Subcutaneous abdominal adipose tissue (tissue), 5 donors: ENCODE results near the gene LIMA1.

Source experiments
- H3K27ac ChIP-seq: one replicate; pipeline ENCODE4 v1.7.0; 2013; ENCODE audit warnings: low read depth, mild to moderate bottlenecking, inconsistent platforms, low read length, moderate library complexity
- H3K27me3 ChIP-seq, 5 donors: one replicate each; pipeline ENCODE4 v1.7.0; 2013; ENCODE audit warnings: low read length in 5 of 5, inconsistent platforms in 1 of 5; ENCODE audit not compliant: control insufficient read depth in 5 of 5, insufficient read depth in 4 of 5
- H3K36me3 ChIP-seq, 5 donors: one replicate each; pipeline ENCODE4 v1.7.0; 2013; ENCODE audit warnings: low read length in 5 of 5; ENCODE audit not compliant: control insufficient read depth in 5 of 5, insufficient read depth in 5 of 5
- H3K4me1 ChIP-seq, 5 donors: one replicate each; pipeline ENCODE4 v1.7.0; 2013; ENCODE audit warnings: low read length in 5 of 5, mild to moderate bottlenecking in 3 of 5, moderate library complexity in 1 of 5; ENCODE audit not compliant: control insufficient read depth in 5 of 5, insufficient read depth in 5 of 5
- H3K4me3 ChIP-seq, 5 donors: one replicate each; pipeline ENCODE4 v1.7.0; 2013; ENCODE audit warnings: low read length in 5 of 5, low read depth in 1 of 5
- H3K9ac ChIP-seq, 5 donors: one replicate each; pipeline ENCODE4 v1.7.0; 2013; ENCODE audit warnings: low read length in 5 of 5, mild to moderate bottlenecking in 4 of 5, moderate library complexity in 3 of 5
- H3K9me3 ChIP-seq, 5 donors: one replicate each; pipeline ENCODE4 v1.7.0; 2013; ENCODE audit warnings: low read length in 5 of 5; ENCODE audit not compliant: control insufficient read depth in 5 of 5
- donor health status: healthy.
- donor health status: healthy.
- donor health status: healthy.
- donor health status: healthy.
- donor health status: healthy.

The LIMA1 gene

DNA sequence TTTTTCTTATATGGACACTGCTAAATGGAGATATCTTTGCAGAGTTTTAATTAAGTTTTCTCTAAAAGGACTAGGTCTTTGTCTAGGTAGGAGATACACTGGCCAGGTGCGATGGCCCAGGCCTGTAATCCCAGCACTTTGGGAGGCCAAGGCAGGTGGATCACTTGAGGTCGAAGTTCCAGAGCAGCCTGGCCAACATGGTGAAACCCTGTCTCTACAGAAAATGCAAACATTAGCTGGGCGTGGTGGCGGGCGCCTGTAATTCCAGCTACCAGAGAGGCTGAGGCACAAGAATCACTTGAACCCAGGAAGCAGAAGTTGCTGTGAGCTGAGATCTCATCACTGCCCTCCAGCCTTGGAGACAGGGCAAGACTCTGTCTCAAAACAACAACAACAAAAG lies 99.1 kb downstream of the LIMA1 start:
- Histone ChIP-seq H3K9ac (no peak overlapping the region), H3K4me3 (no peak overlapping the region), H3K27ac (peak overlapping the region; percentile 17), H3K27me3 (no peaks in the 10 kb centered on the region), H3K4me1 (peaks cover 8 to 65% (median 43%) of the 10 kb centered on the region in 5 donors), H3K9me3 (no peaks in the 10 kb centered on the region), H3K36me3 (peaks cover 16 to 59% (median 29%) of the 10 kb centered on the region in 5 donors)

DNA sequence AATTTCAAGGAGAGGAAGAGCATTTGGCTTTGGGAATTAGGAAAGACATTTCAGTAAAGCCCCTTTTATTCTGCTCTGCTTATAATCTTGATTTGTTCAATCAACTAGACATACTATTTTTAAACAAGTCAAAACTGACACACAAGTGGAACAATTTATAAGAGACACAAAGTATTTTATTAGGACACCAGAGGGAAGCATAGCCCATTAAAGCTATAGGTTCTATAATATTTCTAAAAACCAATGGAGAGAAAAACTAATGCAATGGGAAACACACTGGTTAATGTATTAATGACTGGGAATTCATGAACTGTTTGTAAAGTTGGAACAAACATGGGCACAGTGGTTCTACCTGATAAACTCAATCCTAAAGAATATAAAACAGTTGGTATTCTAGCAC lies 100.9 kb downstream of the LIMA1 start:
- H3K9ac ChIP-seq = peak overlapping the region in 1 of 5 donors; percentile 10
- H3K27ac ChIP-seq = peak overlapping the region; percentile 66
- no peaks in the 10 kb centered on the region for H3K27me3 ChIP-seq
- H3K9me3 ChIP-seq = no peaks in the 10 kb centered on the region
- peaks cover 22 to 57% (median 33%) of the 10 kb centered on the region in 5 donors for H3K36me3 ChIP-seq
- peaks cover 2 to 47% (median 29%) of the 10 kb centered on the region in 5 donors for H3K4me1 ChIP-seq
- no peak overlapping the region for H3K4me3 ChIP-seq

DNA sequence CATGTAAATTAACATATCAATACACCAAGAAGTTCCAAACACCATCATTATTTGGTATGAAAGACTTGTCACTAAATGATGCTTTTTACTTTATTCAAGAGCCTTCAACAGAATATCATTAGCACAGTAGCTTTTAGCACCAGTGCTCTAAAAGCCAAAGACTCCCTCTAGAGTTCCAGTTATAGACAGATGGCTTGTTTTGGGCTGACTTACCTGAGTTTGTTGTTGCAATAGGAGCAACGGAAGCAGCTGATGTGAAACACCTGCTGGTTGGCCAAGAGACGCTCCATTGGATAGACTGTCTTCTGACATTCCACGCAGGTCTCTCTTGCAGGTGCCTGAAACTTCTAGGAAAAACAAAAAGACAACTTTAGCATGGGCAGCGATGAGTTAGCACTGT lies 101.6 kb downstream of the LIMA1 start:
- peaks cover 2 to 39% (median 22%) of the 10 kb centered on the region in 5 donors for H3K4me1 ChIP-seq
- no peak overlapping the region for H3K4me3 ChIP-seq
- peak overlapping the region; percentile 66 for H3K27ac ChIP-seq
- no peaks in the 10 kb centered on the region for H3K9me3 ChIP-seq
- H3K36me3 ChIP-seq = peaks cover 30 to 64% (median 41%) of the 10 kb centered on the region in 5 donors
- H3K27me3 ChIP-seq = no peaks in the 10 kb centered on the region
- H3K9ac ChIP-seq = peak overlapping the region in 2 of 5 donors; percentile 6 to 47

DNA sequence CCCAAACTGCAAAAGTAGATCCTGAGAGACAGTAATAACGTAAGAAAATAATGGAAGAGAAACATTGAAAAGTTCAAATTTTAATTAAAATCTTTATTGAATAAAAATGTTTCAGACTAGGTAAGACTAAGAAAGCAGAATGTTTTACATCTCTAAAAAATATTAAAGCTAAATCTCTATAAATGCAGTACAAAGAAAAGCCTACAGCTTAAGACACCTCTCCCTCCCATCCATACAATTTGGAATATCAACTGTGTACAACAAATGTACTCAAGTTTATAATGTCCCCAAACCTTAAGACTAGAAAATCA lies 107.6 kb downstream of the LIMA1 start:
- H3K4me1 ChIP-seq = no peaks in the 10 kb centered on the region

DNA sequence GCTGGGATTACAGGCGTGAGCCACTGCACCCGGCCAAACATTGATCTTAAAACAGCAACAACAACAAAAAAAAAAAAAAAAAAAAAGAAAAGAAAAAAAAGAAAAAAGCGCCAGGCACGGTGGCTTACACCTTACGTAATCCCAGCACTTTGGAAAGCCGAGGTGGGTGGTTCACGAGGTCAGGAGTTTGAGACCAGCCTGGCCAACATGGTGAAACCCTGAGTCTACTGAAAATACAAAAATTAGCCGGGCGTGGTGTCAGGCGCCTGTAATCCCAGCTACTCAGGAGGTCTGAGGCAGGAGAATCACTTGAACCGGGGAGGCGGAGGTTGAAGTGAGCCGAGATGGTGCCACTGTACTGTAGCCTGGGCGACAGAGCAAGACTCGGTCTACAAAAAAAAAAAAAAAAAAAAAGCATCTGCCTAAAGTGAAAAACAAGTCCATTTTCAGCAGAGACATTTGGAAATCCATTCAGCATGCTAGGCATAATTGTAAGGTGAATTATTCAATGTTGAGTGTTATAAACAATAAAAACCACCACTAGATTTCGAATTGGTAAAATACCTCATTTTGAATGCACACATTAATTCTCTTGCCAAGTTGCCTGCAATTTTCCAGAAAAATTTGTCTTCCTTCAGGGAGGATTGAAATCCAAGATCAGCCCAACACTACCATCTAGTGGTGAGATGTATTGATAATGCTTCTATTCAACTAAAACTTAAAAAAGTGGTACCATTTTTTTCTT lies 108.2 kb downstream of the LIMA1 start:
- Histone ChIP-seq H3K36me3 (peaks cover 25 to 39% (median 33%) of the 10 kb centered on the region in 5 donors), H3K4me3 (no peak overlapping the region), H3K27ac (no peak overlapping the region), H3K9me3 (peaks cover 0 to 2% (median 0%) of the 10 kb centered on the region in 5 donors), H3K4me1 (peaks cover 0 to 3% (median 0%) of the 10 kb centered on the region in 5 donors), H3K9ac (no peak overlapping the region), H3K27me3 (no peaks in the 10 kb centered on the region)

More for the DNA sequence above, 107.6 kb downstream of the LIMA1 start:
- Histone ChIP-seq H3K9ac (no peak overlapping the region), H3K27me3 (no peaks in the 10 kb centered on the region), H3K9me3 (no peaks in the 10 kb centered on the region), H3K36me3 (peaks cover 29 to 44% (median 38%) of the 10 kb centered on the region in 5 donors), H3K27ac (no peak overlapping the region), H3K4me3 (no peak overlapping the region)

DNA sequence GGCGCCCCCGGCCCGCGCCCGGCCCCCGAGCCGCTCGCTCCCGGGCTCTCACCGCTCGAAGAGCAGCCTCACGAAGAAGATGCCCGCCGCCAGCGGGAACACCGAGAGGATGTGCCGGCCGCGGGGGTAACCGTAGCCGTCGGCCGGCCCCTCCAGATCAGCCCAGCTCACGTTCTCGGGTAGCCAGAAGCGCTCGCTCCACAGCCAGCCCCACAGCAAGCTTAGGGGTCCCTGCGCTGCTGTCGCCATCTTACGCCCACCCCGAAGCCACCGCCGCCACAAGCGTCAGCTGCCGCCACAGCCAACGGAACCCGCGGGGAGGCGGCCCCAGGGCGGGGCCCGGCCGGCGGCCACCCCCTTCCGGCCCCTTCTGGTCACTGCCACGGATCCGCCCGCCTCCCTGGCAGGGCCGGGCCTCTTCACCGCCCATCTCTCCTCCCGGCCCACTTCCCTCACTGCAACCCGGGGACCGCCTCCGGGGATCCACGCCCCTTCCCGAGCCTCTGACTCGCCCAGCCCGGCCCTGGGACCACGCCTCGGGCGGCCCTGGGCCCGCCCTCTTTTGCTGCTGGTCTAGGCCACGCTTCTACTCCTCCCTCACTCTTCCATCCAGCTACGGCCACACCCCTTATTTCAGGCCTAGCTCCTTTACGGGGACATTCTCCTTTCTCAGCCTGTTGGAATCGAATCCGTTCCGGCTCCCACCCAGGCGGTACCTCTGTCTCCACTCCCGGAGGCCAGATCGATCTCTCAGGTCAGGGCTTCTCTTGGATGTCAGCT lies 116.1 kb downstream of the LIMA1 start, which contains the start of gene CERS5:
Gene CERS5, minus strand, starts transcription at position 321 of the 780 bp plus-strand sequence. Its CDS starts 72 bp downstream, at position 249.
- peaks cover 0 to 18% (median 14%) of the 10 kb centered on the region in 5 donors for H3K4me1 ChIP-seq
- H3K27me3 ChIP-seq = no peaks in the 10 kb centered on the region
- peak within 1 kb of the TSS; percentile 68 to 88 (median 75) for H3K9ac ChIP-seq
- peak within 1 kb of the TSS; percentile 84 to 92 (median 84) for H3K4me3 ChIP-seq
- H3K36me3 ChIP-seq = no peaks in the 10 kb centered on the region
- peak within 1 kb of the TSS; percentile 72 for H3K27ac ChIP-seq
- H3K9me3 ChIP-seq = peaks cover 0 to 7% (median 0%) of the 10 kb centered on the region in 5 donors

DNA sequence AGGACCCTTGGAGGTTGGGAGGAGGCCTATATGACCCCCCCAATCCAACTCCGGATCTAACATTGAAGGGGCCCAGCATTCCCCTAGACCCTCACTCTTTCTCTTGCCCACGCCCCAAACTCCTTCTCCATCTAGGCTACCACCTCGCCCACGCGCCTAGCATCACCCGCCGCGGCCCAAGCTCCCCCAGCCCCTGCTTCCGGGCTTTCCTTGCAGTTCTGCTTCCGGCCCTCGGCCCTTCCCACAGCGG lies 116.6 kb downstream of the LIMA1 start:
- Histone ChIP-seq H3K4me3 (peak overlapping the region; percentile 84 to 92 (median 84)), H3K27ac (peak overlapping the region; percentile 72), H3K27me3 (no peaks in the 10 kb centered on the region), H3K4me1 (peaks cover 0 to 18% (median 14%) of the 10 kb centered on the region in 5 donors), H3K9me3 (peaks cover 0 to 7% (median 0%) of the 10 kb centered on the region in 5 donors), H3K9ac (peak overlapping the region; percentile 68 to 83 (median 75)), H3K36me3 (no peaks in the 10 kb centered on the region)

DNA sequence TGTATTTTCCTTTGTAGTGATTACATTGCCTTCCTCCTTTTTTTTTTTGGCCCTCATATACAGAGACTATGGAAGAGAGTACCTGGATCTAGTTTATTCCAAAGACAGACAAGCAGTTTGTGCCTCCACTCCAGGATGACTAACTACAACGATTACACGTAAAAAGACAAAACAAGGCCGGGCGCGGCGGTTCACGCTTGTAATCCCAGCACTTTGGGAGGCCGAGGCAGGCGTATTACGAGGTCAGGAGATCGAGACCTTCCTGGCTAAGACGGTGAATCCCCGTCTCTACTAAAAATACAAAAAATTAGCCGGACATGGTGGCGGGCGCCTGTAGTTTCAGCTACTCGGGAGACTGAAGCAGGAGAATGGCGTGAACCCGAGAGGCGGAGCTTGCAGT lies 118.4 kb downstream of the LIMA1 start:
- Histone ChIP-seq H3K27me3 (no peaks in the 10 kb centered on the region), H3K27ac (no peak overlapping the region), H3K4me3 (no peak overlapping the region), H3K9ac (no peak overlapping the region), H3K4me1 (peaks cover 0 to 17% (median 14%) of the 10 kb centered on the region in 5 donors), H3K9me3 (peaks cover 0 to 3% (median 0%) of the 10 kb centered on the region in 5 donors), H3K36me3 (no peaks in the 10 kb centered on the region)

DNA sequence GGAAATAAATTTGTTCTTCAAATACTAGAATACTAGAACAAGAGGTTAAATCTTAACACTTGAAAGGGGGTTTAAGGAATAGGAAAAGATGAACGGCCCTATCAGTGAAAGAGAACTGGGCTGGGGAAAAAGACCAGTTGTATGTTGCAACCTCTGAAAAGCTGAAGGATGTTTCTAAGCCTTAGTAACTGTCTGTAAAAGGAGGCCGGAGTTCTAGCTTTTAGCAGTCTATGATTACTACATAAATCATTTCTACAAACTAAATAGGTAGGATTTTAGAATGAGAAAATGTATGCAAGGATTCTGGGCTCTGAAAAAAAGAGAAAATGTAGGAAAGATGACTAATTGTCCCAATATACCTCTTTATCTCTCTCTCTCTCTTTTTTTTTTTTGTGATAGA lies 121.1 kb downstream of the LIMA1 start:
- Histone ChIP-seq H3K36me3 (no peaks in the 10 kb centered on the region), H3K4me1 (peaks cover 0 to 10% (median 8%) of the 10 kb centered on the region in 5 donors), H3K4me3 (no peak overlapping the region), H3K27ac (no peak overlapping the region), H3K27me3 (no peaks in the 10 kb centered on the region), H3K9me3 (no peaks in the 10 kb centered on the region), H3K9ac (no peak overlapping the region)

DNA sequence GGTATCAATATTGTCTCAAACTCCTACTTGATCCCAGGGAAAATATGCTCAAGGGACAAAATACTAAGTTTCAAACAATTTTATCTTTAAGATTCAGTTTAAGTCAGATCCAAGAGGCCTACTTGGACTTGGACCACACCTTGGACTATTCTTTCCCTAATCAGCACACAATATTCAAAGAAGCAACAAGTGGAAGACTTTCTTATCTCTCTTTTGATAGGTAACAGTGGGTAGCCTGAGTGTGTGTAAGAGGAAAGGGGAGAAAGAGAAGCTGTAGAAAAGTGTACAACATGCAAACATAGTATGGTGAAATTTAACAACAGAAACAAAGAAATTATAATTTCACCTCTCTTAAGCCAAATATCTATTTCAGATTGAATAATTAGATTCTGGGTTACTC lies 122.7 kb downstream of the LIMA1 start:
- Histone ChIP-seq H3K27ac (no peak overlapping the region), H3K27me3 (no peaks in the 10 kb centered on the region), H3K9me3 (no peaks in the 10 kb centered on the region), H3K4me3 (no peak overlapping the region), H3K4me1 (no peaks in the 10 kb centered on the region), H3K36me3 (no peaks in the 10 kb centered on the region), H3K9ac (peak overlapping the region in 2 of 5 donors; percentile 20 to 40)
